ENCODE measurements around the gene GAS2. TPM values are rescaled to one million over a fixed set of nuclear protein-coding genes. Genes with fewer than 3 reads are reported as not detected.

Gene GAS2
- total and polyA plus RNA-seq, 9 of the 15 experiments (the other 6 are each of a cell fraction or from before 2014, with no cell fraction given): 0.77 to 1.9 (median 1.1) TPM

DNA sequence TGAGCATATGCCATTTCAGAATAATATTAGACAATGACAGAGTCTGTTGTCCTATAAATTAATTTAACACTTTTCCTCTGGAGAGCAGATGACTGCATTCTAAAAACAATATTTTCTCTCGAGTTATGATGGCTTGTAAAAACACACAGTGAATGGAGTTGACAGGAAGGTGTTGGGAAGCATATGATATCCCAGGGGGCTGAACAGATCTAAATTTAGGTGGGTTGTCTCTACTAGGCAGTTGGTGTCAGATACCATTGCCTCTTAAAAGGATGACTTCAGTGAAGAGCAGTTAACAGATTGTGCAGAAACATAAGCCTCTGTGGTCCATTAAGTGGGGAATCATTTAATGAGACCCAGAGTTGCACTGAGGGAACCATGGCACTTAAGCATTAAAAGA lies 132.5 kb downstream of the GAS2 start:
- in situ Hi-C loops (cut with MboI) (no loop called here), intact Hi-C loops (cut with micrococcal nuclease) (no loop called here)
- WGBS (ENCODE audit: insufficient coverage, low coverage, missing lambda C conversion rate): 0% methylated on average over 1 of the region's 1 CpG
- no peaks in the 10 kb centered on the region for H3K9me3 ChIP-seq (replicated peaks; ENCODE audit: control insufficient read depth, insufficient read depth, low read depth, low read length)
- no peak overlapping the region for H3K4me2 ChIP-seq (ENCODE audit: insufficient read depth, low read length)
- TF ChIP-seq CHD1 (IDR thresholded peaks at IDR 0.05; ENCODE audit: low read length) (no peak), FUS (optimal IDR thresholded peaks at IDR 0.05; ENCODE audit: low read depth, low read length) (no peak)
- CTCF ChIA-PET (ENCODE audit: low intra/inter-chr PET ratio): no interaction called here
- BruUV-seq (replicated peaks): no TSS peak
- no peak overlapping the region for H2AFZ ChIP-seq (ENCODE audit: low read depth, low read length)
- H3K36me3 ChIP-seq (ENCODE audit: control insufficient read depth, insufficient read depth, low read length): no peaks in the 10 kb centered on the region
- DNase-seq (ENCODE audit: extremely low read depth in 1 of 4, low spot score in 3 of 4) (no peak), FAIRE-seq (no peak), ATAC-seq (no peak)
- H3K79me2 ChIP-seq (ENCODE audit: control insufficient read depth, insufficient read depth, low read length): no peaks in the 10 kb centered on the region
- POLR2A ChIA-PET: interaction anchor here (0.9 kb wide), 1 partner anchor 30 kb away, joined by 3 read pairs; the partner anchor contains the start of gene SVIP
- H3K9me1 ChIP-seq (ENCODE audit: control insufficient read depth, insufficient read depth, low read length): no peaks in the 10 kb centered on the region
- H4K20me1 ChIP-seq (replicated peaks; ENCODE audit: control insufficient read depth, insufficient read depth, low read length): no peaks in the 10 kb centered on the region
- no peak overlapping the region for H3K9ac ChIP-seq (ENCODE audit: insufficient read depth in 1 of 2, low read depth in 2 of 2, low read length in 2 of 2)
- H3K27ac ChIP-seq (ENCODE audit: extremely low read depth, low read depth, low read length): no peak overlapping the region
- H3K4me3 ChIP-seq: no peak overlapping the region
- no peaks in the 10 kb centered on the region for H3K27me3 ChIP-seq (ENCODE audit: control insufficient read depth in 2 of 2, insufficient read depth in 2 of 2, low read length in 2 of 2)
- H3K4me1 ChIP-seq (replicated peaks in 1 of 2; ENCODE audit: control insufficient read depth in 2 of 2, insufficient read depth in 2 of 2, low read length in 2 of 2): peaks cover 0 to 20% of the 10 kb centered on the region in 2 experiments; a peak in 2 of 5 replicates

DNA sequence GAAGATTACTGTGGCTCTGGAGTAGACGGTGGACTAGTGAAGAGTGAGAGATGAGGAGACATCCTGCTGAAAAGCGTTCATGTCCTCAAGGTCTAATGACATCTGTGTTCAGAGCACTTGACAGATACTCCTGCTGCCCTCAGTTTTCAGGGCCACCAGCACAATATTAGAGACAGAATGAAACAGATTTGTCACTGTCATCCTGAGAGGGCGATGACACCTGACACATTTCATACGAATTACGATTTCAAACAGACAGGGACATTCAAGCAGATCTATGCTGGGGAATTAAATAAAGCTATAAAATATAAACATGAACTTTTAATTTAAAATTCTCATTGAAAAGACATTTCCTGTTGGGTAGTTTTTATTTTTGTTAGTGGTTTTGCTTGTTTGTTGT lies 134.1 kb downstream of the GAS2 start:
- DNase-seq (ENCODE audit: extremely low read depth in 1 of 4, low spot score in 3 of 4) (no peak), FAIRE-seq (no peak), ATAC-seq (no peak)
- Histone ChIP-seq H2AFZ (ENCODE audit: low read depth, low read length) (no peak overlapping the region; the same call in 1 of the 2 replicates), H3K4me3 (no peak overlapping the region), H3K27ac (ENCODE audit: extremely low read depth, low read depth, low read length) (no peak overlapping the region), H3K36me3 (ENCODE audit: control insufficient read depth, insufficient read depth, low read length) (no peaks in the 10 kb centered on the region), H3K79me2 (ENCODE audit: control insufficient read depth, insufficient read depth, low read length) (no peaks in the 10 kb centered on the region), H3K4me1 (replicated peaks in 1 of 2; ENCODE audit: control insufficient read depth in 2 of 2, insufficient read depth in 2 of 2, low read length in 2 of 2) (peaks cover 0 to 8% of the 10 kb centered on the region in 2 experiments; a peak in 2 of 5 replicates), H3K27me3 (ENCODE audit: control insufficient read depth in 2 of 2, insufficient read depth in 2 of 2, low read length in 2 of 2) (no peaks in the 10 kb centered on the region), H4K20me1 (replicated peaks; ENCODE audit: control insufficient read depth, insufficient read depth, low read length) (no peaks in the 10 kb centered on the region), H3K4me2 (ENCODE audit: insufficient read depth, low read length) (no peak overlapping the region), H3K9me1 (ENCODE audit: control insufficient read depth, insufficient read depth, low read length) (no peaks in the 10 kb centered on the region), H3K9me3 (replicated peaks; ENCODE audit: control insufficient read depth, insufficient read depth, low read depth, low read length) (no peaks in the 10 kb centered on the region), H3K9ac (ENCODE audit: insufficient read depth in 1 of 2, low read depth in 2 of 2, low read length in 2 of 2) (no peak overlapping the region)
- in situ Hi-C loops (cut with MboI) (no loop called here), intact Hi-C loops (cut with micrococcal nuclease) (no loop called here)
- POLR2A ChIA-PET: no interaction called here
- no TSS peak for BruUV-seq (replicated peaks)
- CTCF ChIA-PET (ENCODE audit: low intra/inter-chr PET ratio): no interaction called here
- 21% methylated on average over 5 of the region's 5 CpGs for WGBS (ENCODE audit: insufficient coverage, low coverage, missing lambda C conversion rate)
- TF ChIP-seq, protein P1, sequence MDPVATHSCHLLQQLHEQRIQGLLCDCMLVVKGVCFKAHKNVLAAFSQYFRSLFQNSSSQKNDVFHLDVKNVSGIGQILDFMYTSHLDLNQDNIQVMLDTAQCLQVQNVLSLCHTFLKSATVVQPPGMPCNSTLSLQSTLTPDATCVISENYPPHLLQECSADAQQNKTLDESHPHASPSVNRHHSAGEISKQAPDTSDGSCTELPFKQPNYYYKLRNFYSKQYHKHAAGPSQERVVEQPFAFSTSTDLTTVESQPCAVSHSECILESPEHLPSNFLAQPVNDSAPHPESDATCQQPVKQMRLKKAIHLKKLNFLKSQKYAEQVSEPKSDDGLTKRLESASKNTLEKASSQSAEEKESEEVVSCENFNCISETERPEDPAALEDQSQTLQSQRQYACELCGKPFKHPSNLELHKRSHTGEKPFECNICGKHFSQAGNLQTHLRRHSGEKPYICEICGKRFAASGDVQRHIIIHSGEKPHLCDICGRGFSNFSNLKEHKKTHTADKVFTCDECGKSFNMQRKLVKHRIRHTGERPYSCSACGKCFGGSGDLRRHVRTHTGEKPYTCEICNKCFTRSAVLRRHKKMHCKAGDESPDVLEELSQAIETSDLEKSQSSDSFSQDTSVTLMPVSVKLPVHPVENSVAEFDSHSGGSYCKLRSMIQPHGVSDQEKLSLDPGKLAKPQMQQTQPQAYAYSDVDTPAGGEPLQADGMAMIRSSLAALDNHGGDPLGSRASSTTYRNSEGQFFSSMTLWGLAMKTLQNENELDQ (CRISPR knock-in tag; IDR thresholded peaks at IDR 0.05; ENCODE audit: borderline replicate concordance): no peak
- TF ChIP-seq ZNF79 (CRISPR knock-in tag; IDR thresholded peaks at IDR 0.05; ENCODE audit: low read depth): no peak
- no peak for TF ChIP-seq ETS2 (tag; IDR thresholded peaks at IDR 0.05; ENCODE audit: borderline replicate concordance, poor library complexity, severe bottlenecking)
- TF ChIP-seq PBX2 (CRISPR knock-in tag; IDR thresholded peaks at IDR 0.05; ENCODE audit: low read depth): no peak
- TF ChIP-seq PBX2 (tag; conservative IDR thresholded peaks at IDR 0.05; ENCODE audit: low read depth): peak; percentile 59; the same call in 1 of the 2 replicates
- TF ChIP-seq ZNF445 (CRISPR knock-in tag; IDR thresholded peaks at IDR 0.05; ENCODE audit: low read depth): no peak
- TF ChIP-seq MYC (IDR thresholded peaks at IDR 0.05; ENCODE audit: low read depth, low read length): no peak
- no peak for TF ChIP-seq MYC (CRISPR knock-in tag; IDR thresholded peaks at IDR 0.05; ENCODE audit: borderline replicate concordance, low read depth)

Data from K562 (cell line).